ENCODE measurements around the gene THSD7B.
"Not testable (repeated sequence)": the region's sequence is repeated elsewhere in the genome, so short reads cannot be mapped to it uniquely, and the experiment has no call there.

Gene THSD7B

GRCh38 chr2:136765256-136766072 lies at the start of gene THSD7B:
TSS of gene THSD7B (plus strand) at chr2:136765545. CDS start at chr2:136882179, 116,634 bp downstream.
- no peak for DNase-seq

- no peak for DNase-seq
Measured at GRCh38 chr2:136718273-136718672, 47.1 kb upstream of the THSD7B start.

GRCh38 chr2:136727973-136728699 lies 37.2 kb upstream of the THSD7B start:
- no peak for DNase-seq

DNA sequence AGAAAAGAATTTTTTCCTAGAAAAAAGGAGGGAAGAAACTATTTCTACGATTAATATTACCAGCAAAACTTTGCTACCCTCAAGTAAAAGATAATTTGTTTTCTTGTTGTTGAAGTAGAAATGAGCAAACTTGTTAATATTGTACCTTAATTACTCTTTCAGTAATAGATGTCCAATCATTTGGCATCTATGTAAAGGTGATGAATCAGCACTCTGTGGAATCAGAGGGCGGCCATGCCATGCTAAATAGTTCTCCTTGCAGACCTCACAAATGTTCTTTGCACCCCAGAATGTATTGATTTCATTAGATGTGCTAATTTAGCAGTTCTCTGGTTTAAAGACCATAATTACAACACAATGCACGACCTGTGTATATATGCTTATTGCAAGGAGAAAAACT lies 29.1 kb upstream of the THSD7B start:
- no peak for DNase-seq

DNA sequence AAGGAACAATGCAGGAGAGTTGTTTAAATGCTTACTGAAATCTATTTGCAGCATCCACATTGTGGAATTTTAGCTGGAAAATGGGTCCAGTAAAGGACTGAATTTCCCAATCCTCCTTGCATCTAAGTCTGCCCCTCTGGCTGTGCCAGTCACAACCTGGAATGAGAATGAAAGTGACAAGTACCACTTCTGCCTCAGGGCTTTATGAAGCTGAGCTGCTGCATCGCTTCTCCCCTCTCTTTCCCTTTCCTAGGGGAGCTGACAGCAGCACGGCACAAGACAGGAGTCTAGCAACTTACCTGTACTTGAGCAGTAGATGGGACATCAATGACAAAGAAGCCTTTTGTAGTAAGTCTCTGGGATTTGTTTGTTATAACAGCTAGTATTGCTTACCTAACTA lies 27.3 kb upstream of the THSD7B start:
- DNase-seq, result no peak

DNA sequence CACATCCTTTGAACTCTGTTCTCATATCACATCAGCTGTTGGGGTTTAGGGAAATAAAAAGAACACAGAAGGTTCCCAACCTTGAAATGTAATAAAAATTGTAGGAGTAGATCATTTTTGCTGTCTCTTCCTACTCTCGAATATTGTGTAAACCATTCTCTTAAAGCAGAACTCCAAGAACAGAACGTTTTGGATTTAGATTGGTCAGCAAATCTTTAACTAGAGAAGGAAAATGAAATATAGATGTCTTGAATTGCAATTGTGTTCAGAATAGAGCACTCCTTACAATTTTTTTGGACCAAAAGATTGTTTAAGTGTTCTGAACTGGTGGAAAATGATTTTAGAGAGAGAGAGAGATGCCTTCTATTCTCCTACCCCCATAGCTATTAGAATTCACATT lies 23.9 kb upstream of the THSD7B start:
- DNase-seq, result no peak

DNA sequence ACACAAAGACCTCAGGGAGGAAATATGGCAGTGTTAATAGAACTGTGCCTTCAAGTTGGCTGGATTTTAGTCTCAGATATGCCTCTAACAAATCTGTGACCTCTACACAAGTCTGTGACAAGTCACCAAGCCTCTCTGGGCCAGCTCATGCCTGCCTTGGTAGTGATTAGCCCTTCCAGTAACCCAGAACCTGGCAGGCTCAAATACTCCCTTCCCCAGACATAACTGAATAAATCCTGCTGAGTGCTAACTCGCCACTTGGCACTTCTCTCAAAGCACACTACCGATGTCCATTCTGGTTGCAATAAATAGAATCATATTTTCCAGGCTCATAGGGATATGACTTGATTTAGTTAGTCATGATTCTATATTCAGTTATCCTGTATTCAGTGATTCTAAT lies 15.3 kb upstream of the THSD7B start:
- no peak for DNase-seq

GRCh38 chr2:136751406-136751805 lies 13.9 kb upstream of the THSD7B start:
- DNase-seq, result no peak

- DNase-seq, result not testable (repeated sequence)
Measured at GRCh38 chr2:136758504-136758903, 6.8 kb upstream of the THSD7B start.

GRCh38 chr2:136764452-136765255 lies 691 bp upstream of the THSD7B start:
- no peak for DNase-seq

DNA sequence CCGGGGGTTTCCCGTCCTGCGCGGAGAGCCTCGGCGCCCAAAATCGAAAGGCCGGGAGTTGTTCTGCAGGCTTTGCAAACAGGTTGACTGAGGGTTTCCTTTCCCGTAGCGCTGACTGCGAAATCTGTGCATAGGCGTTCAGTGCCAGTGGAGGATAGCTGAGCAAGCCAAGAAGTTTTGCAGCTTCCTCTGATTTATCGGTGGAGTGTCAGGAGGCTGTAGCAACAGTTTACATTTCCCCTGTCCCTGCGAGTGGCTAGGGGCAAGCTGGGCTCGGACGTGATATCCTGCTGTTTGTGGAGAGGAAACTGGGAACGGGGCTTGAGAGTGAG lies 694 bp downstream of the THSD7B start:
- no peak for DNase-seq

DNA sequence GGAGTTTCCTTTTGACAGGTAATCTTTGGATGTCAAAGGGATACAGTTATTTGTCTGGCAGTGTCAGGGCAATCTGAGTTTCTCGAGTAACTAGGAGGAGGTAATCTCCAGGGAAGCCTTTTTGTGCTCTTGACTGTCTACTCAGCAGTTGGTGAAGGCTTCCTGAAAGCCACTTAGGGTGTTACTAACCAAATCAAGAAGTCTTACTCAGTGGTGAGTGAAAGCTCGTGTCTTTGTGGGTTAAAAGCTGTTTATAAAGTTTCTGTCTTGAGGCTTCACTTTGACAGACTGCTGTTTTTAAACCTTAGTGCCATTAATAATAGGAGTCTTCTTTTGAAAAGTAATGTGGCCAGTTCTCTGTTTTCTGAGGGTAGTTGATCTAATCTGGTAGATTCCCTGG lies 1.7 kb downstream of the THSD7B start:
- no peak for DNase-seq

DNA sequence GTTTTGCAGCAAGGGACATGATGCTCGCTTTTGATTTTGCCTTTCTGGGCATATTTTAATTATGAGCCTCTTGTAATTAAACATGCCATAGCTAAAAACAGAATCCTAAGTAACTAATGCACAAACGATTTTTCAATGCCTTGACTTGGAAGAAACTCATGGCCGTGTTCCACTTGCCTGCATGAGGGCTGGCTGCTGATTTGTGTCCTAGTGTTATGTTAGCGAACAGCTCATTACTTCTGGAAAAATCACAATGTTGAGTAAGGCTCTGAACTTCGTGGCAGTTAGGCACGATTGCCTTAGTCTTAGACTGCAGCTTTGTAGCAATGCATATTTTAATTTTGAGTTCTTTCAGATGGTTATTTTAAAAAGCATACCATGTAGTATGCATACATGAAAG lies 4.5 kb downstream of the THSD7B start:
- DNase-seq, result no peak

- no peak for DNase-seq
Measured at GRCh38 chr2:136770384-136770783, 5.0 kb downstream of the THSD7B start.

- no peak for DNase-seq
Measured at GRCh38 chr2:136777391-136777790, 12.0 kb downstream of the THSD7B start.

GRCh38 chr2:136783856-136784255 lies 18.5 kb downstream of the THSD7B start:
- no peak for DNase-seq

DNA sequence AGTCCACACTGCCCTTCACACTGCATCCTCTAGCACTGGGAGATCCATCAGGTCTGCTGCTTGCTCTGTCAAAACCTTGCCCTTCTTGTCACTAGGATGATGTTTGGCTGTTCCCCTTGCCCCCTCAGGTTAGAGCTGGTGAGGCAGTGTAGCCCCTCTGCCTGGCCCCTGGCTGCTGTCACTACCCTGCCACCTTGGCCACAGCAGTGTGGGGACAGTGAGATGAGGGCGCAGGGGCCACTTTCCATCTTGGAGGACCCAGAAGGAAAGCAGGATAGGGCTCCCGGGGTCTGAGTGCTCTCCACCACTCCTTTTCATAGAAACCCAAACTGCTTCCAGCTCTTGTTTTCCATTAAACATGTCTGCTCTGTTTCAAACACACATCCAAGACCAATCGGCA lies 19.9 kb downstream of the THSD7B start:
- DNase-seq, result no peak

- no peak for DNase-seq
Measured at GRCh38 chr2:136787970-136788369, 22.6 kb downstream of the THSD7B start.

- DNase-seq, result no peak
Measured at GRCh38 chr2:136796339-136796738, 31.0 kb downstream of the THSD7B start.

DNA sequence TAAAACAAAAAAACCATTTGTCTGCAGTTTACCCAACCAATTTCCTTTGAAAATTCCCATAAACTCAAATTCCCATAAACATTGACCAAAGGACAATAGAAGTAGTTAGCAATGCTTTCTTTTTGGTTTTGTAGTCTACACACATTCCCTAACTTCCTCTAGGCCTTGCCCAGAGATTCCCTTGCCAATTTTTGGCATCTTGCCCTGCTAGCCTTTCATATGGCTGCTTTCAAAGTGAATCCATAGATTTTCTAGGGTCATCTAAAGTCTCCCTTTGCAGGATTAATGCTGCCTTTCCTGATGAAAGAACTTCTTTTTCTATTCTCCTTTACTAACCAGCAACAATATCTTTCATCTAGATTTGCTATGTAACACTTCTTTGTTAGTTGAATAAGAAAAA lies 33.4 kb downstream of the THSD7B start:
- no peak for DNase-seq

GRCh38 chr2:136801661-136802060 lies 36.3 kb downstream of the THSD7B start:
- no peak for DNase-seq

GRCh38 chr2:136809998-136810397 lies 44.7 kb downstream of the THSD7B start:
- DNase-seq, result no peak

- DNase-seq, result no peak
Measured at GRCh38 chr2:136818839-136819238, 53.5 kb downstream of the THSD7B start.

- no peak for DNase-seq
Measured at GRCh38 chr2:136823291-136823690, 57.9 kb downstream of the THSD7B start.
